CD4-positive, alpha-beta T cell treated with Interleukin-12 subunit alpha and Interleukin-12 subunit beta, for 1 hour (primary cell): ENCODE results near the gene DAP.
"Not testable (repeated sequence)": the region's sequence is repeated elsewhere in the genome, so short reads cannot be mapped to it uniquely, and the experiment has no call there.

Source experiments
- DNase-seq: peaks from one replicate; pipeline ENCODE4 v3.0.0-alpha.2; 2020

DAP gene

GRCh38 chr5:10733426-10733825 is 27.6 kb downstream of the DAP start:
- DNase-seq: no peak

- no peak for DNase-seq
These were observed 29.1 kb downstream of the DAP start for GRCh38 chr5:10731913-10732312.

GRCh38 chr5:10730043-10730351 is 31.0 kb downstream of the DAP start:
- DNase-seq: no peak

- no peak for DNase-seq
These were observed 31.6 kb downstream of the DAP start for GRCh38 chr5:10729320-10730042.

- no peak for DNase-seq
These were observed 32.4 kb downstream of the DAP start for GRCh38 chr5:10728679-10729078.

GRCh38 chr5:10727861-10728260 is 33.2 kb downstream of the DAP start:
- DNase-seq: no peak

- no peak for DNase-seq
These were observed 34.0 kb downstream of the DAP start for GRCh38 chr5:10726913-10727517.

GRCh38 chr5:10726179-10726912 is 34.7 kb downstream of the DAP start:
- no peak for DNase-seq

- DNase-seq: no peak
These were observed 35.4 kb downstream of the DAP start for GRCh38 chr5:10725636-10726035.

- DNase-seq: no peak
These were observed 36.1 kb downstream of the DAP start for GRCh38 chr5:10724781-10725507.

- DNase-seq: no peak
These were observed 37.5 kb downstream of the DAP start for GRCh38 chr5:10723514-10723913.

GRCh38 chr5:10720766-10721165 is 40.3 kb downstream of the DAP start:
- not testable (repeated sequence) for DNase-seq

- DNase-seq: no peak
These were observed 41.1 kb downstream of the DAP start for GRCh38 chr5:10719965-10720364.

GRCh38 chr5:10718617-10719016 is 42.4 kb downstream of the DAP start:
- not testable (repeated sequence) for DNase-seq

GRCh38 chr5:10716825-10717224 is 44.2 kb downstream of the DAP start:
- not testable (repeated sequence) for DNase-seq

GRCh38 chr5:10715605-10716290 is 45.3 kb downstream of the DAP start:
- DNase-seq: no peak

GRCh38 chr5:10712574-10713366 is 48.3 kb downstream of the DAP start:
- no peak for DNase-seq

GRCh38 chr5:10711562-10711961 is 49.5 kb downstream of the DAP start:
- no peak for DNase-seq

- DNase-seq: no peak
These were observed 50.4 kb downstream of the DAP start for GRCh38 chr5:10710513-10711128.

GRCh38 chr5:10709933-10710332 is 51.1 kb downstream of the DAP start:
- no peak for DNase-seq

GRCh38 chr5:10709409-10709808 is 51.6 kb downstream of the DAP start:
- DNase-seq: no peak
